Gastroesophageal sphincter (tissue), 3 donors: ENCODE measurements around the gene ACCSL.

Source experiments
- CTCF ChIP-seq, 4 experiments: fragments of 200-600 bp in 2 of 4; fragments of 450-650 bp in 2 of 4; sonication (generic) in 1 of 4; IDR thresholded peaks; one replicate each; pipeline ENCODE4 v1.5.1; 2017 to 2019; ENCODE audit warnings: antibody characterized with exemption in 4 of 4, mild to moderate bottlenecking in 2 of 4, moderate library complexity in 2 of 4
- POLR2AphosphoS5 ChIP-seq: sonication (generic); formaldehyde crosslinking; IDR thresholded peaks from one replicate; pipeline ENCODE4 v1.6.1; 2017; ENCODE audit warnings: antibody characterized with exemption

- TF ChIP-seq CTCF (IDR thresholded peaks at IDR 0.05), result no peak
- TF ChIP-seq POLR2AphosphoS5, result no peak
These were observed 60.5 kb downstream of the ACCSL start for GRCh38 chr11:44108260-44108659.
